MM.1S (cell line): ENCODE results near the gene SOCS2.

Source experiments
- EZH2phosphoT487 ChIP-seq: fragments of 300-600 bp; sonication (generic); IDR thresholded peaks from 2 replicates; pipeline ENCODE4 v1.6.1; 2018; ENCODE audit warnings: antibody characterized with exemption, low read length
- TF ChIP-seq, protein P1 (sequence below): fragments of 300-600 bp; sonication (generic); IDR thresholded peaks from 2 replicates; pipeline ENCODE4 v1.5.1; 2016; ENCODE audit warnings: antibody characterized with exemption, low read length, mixed read lengths

DNA sequence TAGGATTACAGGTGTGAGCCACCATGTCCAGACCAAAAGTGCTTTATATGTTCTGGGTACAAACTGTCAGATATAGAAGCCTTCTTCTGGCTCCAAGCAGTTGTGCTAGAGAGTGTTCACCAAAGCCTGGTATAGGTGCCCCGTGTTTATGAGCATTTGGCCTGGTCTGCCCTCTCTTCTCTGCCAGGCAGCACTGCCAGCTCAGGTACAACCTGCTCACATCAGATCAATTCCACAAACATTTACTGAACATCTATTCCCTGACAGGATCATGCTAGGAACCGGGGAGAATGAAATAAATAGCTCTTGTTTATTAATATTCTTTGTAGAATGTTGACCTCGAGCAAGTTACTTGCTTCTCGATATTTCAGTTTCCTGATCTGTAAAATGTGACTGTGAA is 20.0 kb upstream of the SOCS2 start:
- no peak for TF ChIP-seq EZH2phosphoT487
- TF ChIP-seq, protein P1, sequence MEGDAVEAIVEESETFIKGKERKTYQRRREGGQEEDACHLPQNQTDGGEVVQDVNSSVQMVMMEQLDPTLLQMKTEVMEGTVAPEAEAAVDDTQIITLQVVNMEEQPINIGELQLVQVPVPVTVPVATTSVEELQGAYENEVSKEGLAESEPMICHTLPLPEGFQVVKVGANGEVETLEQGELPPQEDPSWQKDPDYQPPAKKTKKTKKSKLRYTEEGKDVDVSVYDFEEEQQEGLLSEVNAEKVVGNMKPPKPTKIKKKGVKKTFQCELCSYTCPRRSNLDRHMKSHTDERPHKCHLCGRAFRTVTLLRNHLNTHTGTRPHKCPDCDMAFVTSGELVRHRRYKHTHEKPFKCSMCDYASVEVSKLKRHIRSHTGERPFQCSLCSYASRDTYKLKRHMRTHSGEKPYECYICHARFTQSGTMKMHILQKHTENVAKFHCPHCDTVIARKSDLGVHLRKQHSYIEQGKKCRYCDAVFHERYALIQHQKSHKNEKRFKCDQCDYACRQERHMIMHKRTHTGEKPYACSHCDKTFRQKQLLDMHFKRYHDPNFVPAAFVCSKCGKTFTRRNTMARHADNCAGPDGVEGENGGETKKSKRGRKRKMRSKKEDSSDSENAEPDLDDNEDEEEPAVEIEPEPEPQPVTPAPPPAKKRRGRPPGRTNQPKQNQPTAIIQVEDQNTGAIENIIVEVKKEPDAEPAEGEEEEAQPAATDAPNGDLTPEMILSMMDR, result no peak
